G401 (cell line): ENCODE measurements around the gene EFCAB6. TPM values are rescaled to one million over a fixed set of nuclear protein-coding genes. Genes with fewer than 3 reads are reported as not detected.
"Not testable (repeated sequence)": the region's sequence is repeated elsewhere in the genome, so short reads cannot be mapped to it uniquely, and the experiment has no call there.

Experiments
- DNase-seq: peaks from one replicate; pipeline ENCODE4 v3.0.0-alpha.2; 2015; ENCODE audit warnings: low spot score
- in situ Hi-C: cut with HindIII; loops from 2 replicates; pipeline ENCODE4 v1.10.0; 2016; ENCODE audit warnings: low sequenced_read_pairs, mixed read lengths
- total RNA-seq: library from RNA; depleted of rRNA; stranded (reverse); fragments of >200 nt; shearing (Covaris generic); gene quantifications from 2 replicates; pipeline ENCODE4 v1.2.3, GENCODE V29; 2014

The EFCAB6 gene
- total RNA-seq, 1 experiment from 2014 or later, result 0.54 TPM

DNA sequence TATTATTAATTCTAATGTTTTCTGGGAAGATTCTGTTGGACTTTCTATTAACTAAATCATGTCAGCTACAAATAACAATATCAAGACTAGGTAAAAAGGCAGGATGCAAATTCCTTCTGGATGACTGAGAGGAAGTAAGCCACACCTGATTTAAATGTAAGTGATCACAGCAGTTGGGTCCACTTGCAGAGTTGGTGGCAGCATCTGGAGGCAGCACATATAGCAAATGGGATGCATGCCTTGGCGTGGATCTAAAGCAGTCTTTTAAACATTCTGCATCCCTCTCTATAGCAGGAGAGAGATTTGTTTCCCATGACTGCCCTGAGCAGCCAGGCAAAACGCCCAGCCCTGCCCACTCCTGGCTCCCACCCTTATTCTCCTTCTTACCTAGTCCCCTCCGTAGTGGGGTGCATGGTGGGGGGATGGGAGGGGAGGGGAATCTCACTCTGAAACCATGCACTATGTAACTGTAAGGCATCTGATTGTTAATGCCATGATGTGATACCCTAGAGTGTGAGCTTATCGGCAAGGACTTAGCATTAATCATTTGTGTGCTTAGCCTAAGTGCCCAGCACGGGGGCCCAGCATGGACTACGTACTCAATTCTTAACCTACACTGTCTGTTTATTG lies 130.3 kb downstream of the EFCAB6 start:
- in situ Hi-C loops, result no loop called here
- no peak for DNase-seq

DNA sequence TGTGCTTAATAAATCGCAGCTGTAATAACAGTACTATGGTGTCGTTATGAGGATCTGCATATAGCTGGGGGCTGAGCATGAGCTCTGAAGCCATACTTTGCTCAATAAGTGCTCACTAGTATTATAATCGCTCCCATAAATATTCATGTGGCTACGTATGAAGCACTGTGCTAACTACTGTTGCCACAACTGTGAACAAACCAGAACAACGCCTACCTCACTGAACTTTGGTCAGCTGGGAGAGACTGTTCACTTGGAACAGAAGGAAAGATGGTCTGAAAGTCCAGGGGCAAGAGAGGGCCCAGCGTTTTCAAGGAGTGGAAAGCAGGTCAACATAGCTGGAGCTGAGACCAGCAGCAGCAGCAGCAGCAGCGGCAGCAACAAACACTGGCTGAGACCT lies 141.6 kb downstream of the EFCAB6 start:
- in situ Hi-C loops, result no loop called here
- DNase-seq, result no peak

DNA sequence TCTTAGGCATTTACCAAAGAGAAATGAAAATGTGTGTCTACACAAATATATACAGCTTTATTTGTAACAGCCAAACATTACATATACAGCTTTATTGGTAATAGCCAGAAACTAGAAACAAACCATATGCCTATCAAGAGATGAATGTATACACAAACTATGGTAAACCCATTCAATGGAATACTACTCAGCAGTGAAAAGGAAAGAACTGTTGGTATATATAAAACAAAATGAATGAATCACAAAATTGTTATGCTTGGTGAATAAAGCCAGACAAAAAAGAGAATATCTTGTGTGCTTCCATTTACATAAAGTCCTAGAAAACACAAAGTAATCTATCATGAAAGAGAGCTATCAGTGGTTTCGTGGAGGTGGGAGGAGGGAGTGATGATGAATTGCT lies 142.9 kb downstream of the EFCAB6 start:
- in situ Hi-C loops, result no loop called here
- no peak for DNase-seq

DNA sequence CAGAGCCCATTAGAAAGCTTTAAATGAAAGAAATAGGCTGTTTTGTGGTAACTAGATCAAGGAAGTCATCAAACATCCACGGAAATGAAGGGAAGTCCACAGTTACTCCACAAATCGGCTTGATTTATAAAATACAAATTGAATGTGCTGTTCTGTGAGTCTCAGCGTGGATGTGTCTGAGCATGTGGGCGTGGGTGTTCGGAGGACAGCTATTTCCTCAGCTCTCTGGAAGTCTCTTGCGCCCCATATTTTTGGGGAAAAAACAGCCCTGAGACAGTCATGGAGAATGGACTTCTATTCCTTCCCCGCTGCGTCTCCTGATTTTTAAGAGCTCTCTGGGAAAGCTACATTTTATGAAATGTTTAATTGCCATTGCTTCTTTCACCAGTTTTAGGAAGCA lies 144.4 kb downstream of the EFCAB6 start:
- no peak for DNase-seq
- in situ Hi-C loops, result no loop called here

DNA sequence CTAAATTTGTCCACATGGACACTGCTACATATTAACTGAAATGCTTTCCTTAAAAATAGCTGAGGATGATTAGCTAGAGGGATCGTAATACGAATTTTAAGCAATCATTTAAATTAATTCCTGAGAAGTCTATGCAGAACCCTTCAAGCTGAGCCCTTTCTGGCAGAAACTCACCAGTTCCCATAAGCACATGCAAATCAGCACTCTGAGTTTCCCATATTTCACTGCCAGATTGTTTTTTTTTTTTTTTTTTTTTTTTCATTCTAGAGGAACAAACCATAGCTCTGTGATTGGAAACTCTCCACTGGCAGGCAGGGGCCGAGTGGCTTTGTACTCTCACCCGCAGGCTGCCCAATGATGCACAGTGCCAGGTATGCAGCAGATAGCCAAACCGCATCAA lies 145.6 kb downstream of the EFCAB6 start:
- in situ Hi-C loops, result no loop called here
- no peak for DNase-seq

DNA sequence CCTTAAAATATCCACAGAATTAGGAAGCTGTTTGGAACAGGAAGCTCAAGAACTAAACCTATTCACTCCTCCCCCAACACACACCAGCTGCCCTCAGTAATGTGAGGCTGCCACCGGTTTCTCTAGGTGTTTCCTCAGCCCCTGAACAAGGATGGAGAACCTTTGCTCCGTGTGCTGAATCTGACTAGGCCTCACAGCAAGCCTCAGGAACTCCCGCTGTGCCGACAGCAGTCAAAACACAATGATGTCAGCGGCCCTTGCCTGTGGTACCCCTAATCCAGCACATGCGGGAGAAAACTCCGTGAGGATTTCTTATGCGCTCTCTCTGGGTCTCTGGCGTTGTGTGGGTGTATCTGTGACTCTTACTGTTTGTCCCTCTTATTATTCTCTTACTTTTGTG lies 153.3 kb downstream of the EFCAB6 start:
- DNase-seq, result no peak
- in situ Hi-C loops, result no loop called here

DNA sequence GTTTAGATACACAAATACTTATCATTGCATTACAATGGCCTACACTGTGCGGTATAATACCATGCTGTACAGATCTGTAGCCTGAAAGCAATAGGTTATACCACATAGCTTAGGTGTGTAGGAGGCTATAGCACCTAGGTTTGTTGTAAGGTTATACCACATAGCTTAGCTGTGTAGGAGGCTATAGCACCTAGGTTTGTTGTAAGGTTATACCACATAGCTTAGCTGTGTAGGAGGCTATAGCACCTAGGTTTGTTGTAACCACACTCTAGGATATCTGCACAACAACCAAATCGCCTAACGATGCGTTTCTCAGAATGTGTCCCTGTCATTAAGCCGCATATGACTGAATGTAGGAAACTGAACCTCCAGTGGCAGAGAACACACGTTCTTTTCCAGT lies 155.5 kb downstream of the EFCAB6 start:
- DNase-seq, in situ Hi-C loops: not testable (repeated sequence)

DNA sequence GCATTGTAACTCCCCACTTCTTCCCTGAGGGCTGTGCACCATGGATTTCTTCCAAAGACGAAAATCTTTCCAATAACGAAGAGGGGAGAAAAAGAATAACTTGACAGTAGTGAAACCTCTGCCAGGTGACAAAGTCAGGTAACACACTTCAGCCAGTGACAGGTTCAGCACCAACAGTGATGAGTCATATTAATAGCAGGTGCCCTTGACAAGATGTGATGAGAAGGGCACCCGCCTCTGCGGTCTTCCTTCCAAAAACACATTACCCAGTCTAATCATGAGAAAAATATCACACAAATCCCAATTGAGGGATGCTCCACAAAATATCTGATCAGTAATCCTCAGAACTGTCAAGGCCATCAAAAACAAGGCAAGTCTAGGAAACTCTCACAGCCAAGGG lies 157.8 kb downstream of the EFCAB6 start:
- in situ Hi-C loops, result no loop called here
- no peak for DNase-seq

DNA sequence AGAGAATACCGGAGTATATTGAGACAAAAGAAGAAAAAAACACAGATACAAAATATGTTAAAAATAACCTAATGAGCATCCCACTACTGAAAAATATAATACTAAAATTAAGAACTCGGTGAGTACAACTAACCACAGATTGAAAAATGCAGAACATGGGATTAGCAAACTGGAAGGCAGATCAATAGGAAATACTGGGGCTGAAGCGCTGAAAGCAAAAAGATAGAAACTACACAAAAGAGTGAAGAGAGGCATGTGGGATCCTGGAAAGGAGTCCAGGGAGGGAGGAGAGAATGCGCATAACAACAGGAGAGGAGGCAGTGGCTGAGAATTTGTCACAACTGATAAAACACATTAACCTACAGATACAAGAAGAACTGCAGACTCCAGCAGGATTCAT lies 159.3 kb downstream of the EFCAB6 start:
- in situ Hi-C loops, result no loop called here
- no peak for DNase-seq

DNA sequence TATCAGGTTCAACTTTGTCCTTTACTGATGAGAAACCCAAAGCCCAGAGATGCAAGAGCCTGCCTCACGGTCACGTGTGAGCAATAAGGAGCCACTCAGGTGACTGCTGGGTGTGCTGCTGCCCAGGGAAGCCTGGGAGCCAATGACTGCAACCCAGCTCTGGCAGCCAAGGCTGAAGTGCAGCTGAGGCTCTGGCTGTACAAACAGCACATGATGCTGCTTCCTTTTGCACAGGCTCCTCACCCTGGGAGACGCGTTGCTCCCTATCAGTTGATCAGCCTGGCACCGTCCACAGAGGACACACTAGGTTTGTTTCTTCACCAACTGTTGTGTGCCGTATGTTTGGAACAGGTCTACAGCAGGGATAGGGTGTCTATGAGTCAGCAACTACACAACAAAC lies 168.7 kb downstream of the EFCAB6 start:
- DNase-seq, result no peak
- in situ Hi-C loops, result loop anchor here (25.0 kb wide), 1 partner anchor 106 kb away; no protein-coding TSS in a partner anchor

DNA sequence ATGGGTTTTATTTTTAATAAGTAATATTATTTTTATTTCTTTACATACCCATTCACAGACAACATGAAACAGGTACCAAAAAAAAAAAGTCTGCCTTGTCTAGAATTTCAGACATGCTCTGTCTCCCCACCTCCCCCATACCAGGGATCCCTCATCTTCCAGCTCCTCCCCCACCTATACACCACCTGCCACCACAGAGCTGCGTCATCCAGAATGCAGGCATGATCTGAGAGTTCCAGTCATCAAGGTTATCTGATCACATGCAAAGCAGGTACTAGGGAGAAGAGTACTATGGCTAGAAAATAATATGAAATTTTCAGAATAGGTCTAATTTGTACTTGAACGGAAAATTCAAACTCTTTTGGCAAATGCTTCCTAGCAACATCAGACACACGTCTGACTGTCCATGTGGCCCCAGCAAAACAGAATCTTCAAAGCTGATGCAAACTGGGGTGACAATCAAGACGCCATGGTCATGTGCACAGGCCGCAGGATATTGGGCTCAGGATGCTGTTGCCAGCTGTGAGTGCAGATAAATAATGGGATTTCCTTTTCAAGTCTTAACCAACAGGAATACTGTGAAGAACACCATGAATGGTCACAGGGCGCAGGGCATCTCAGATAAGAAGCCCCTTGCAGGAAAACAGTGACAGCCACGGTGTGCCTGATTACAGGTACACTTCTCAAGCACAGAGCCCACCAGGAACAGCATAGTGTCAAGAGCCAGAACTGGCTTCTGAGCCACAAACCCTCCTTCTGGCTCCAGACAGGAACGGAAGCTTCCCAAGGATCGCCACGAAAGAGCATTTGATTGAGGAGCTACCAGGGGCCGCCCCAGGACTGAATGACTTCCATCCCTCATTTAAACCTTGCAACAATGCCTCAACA lies 169.5 kb downstream of the EFCAB6 start:
- no peak for DNase-seq
- in situ Hi-C loops, result loop anchor here (25.0 kb wide), 1 partner anchor 105 kb away; no protein-coding TSS in a partner anchor

DNA sequence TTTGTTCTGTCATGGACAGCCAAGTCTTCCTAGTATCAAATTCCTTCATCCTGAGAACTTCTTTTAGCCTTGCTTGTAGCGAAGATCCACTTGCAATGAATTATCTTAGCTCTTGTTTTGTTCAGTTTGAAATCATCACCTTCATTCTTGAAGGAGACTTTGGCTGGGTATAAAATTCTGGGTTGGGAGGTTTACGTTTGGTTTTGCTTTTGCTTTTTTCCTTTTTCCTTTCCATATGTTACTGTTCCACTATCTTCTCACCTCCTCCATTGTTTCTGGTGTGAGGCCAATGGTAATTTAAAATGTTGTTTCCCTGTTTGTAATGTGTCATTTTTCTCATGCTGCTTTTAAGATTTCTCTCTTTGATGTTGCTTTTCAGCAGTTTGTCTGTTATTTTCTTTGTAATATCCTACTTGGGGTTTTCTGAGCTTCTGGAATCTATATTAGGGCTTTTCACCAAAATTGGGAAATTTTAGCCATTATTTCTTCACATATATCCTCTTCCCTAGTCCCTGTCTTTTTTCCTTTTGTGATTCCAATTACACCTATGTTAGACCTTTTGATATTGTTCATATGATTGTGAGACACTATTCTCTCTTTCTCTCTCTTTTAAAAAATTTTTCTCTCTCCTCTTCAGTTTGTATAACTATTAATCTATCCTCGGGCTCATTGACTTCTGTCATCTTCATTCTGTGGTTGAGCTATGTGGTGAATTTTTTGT lies 172.7 kb downstream of the EFCAB6 start:
- DNase-seq, result no peak
- in situ Hi-C loops, result loop anchor here (25.0 kb wide), 1 partner anchor 102 kb away; no protein-coding TSS in a partner anchor

DNA sequence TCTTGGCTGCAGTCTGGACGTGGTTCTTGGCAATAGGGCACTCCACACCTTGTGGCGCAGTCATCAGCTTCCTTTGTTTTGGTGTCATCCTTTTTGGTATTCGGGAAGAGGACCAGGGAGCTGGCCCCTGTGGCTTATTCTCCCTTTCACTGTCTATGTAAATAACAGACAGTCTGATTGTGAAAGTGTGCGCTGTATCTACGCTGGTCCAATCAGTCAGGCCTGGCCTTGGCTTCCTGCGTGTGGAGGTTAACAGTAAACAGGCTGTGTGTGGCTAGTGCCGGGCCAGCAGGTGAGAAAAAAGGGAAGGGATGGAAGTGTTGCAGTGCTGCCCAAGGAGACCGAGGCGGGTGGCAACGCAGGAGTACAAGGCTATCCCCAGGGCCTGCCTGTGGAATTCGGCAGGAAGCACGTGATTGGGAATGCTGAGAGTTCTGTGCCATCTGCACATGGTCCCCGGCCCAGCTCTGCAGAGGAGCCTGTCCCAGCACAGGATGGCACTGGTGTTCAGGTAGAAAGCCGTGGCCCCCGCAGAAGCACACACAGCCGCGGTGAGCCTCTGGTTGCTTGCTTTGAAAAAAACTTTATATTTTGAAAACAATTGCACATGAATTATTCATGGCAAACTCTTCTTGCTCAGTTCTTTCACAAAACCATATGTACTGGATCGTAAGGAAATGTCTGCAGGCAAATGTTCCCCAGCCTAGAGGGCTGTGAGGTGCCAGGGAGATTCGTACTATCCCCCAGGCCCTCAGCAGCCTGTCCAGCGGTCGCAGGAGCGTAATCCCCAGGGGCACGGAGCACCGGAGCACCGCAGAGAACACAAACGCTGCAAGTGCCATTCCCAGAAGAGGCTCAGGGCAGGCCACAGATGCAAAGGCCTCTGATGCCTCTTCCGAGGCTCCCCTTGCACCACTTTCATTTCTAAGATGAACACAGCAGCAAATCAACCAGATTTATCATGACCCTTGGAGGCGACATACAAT lies 174.5 kb downstream of the EFCAB6 start:
- in situ Hi-C loops, result loop anchor here (25.0 kb wide), 1 partner anchor 100 kb away; no protein-coding TSS in a partner anchor

DNA sequence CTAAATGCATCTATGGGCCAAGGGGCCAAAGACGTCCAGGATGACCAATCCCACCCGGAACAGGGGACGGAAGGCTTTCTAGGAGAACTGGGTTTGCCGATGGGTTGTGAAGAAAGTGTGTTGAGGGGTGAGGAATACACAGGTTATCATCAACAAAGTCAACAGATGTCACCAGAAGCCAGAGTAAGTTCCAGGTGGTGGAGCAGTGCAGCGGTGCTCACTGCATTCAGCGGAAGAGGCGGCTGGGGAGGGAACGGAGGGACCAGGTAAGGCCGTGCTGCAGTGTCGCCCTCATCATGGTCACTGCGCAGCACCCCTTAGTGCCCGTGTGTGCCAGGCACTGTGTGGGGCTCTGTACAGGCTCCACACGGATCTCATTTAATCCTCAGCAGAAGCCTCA lies 176.0 kb downstream of the EFCAB6 start:
- no peak for DNase-seq
- in situ Hi-C loops, result loop anchor here (25.0 kb wide), 1 partner anchor 99 kb away; no protein-coding TSS in a partner anchor

More for the DNA sequence above, 174.5 kb downstream of the EFCAB6 start:
- no peak for DNase-seq

DNA sequence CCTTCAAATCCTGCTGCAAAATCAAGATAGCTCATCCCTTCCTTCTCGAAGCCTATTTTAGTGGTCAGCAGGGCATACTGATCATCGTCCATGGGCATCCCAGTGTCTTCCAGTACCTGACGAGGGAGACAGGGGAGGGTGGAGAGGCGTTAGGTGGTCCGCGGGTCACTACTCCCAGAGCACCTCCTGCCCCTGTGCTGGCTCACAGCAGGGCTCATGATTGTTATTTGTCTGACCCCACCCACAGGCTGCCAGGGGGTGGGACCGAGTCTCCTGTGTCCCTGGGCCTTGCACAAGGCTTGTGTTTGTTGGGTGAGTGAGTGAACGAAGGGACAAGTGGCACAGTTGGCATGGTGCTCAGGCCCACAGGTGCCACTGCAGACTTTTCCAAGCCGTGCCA lies 177.0 kb downstream of the EFCAB6 start:
- no peak for DNase-seq
- in situ Hi-C loops, result loop anchor here (25.0 kb wide), 1 partner anchor 98 kb away; no protein-coding TSS in a partner anchor

DNA sequence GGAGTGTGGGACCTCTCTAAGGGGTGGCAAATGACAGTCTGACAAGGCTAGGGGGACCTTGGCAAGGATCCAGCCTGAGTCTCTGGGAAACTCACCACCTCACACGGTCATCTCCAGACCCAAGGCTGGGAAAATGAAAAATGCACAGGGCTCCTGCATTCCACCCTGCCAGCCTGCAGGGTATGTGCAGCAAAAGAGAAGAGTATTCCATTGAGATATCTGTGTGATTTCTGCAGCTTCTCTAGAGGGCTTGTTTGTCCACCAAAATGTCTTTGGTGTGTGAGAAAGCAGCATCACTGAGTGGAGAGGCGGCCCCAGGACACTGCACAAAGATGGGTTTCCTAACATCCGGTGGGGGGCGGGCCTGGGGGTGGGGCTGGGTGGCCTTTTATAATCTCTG lies 177.8 kb downstream of the EFCAB6 start:
- in situ Hi-C loops, result loop anchor here (25.0 kb wide), 1 partner anchor 97 kb away; no protein-coding TSS in a partner anchor
- no peak for DNase-seq

DNA sequence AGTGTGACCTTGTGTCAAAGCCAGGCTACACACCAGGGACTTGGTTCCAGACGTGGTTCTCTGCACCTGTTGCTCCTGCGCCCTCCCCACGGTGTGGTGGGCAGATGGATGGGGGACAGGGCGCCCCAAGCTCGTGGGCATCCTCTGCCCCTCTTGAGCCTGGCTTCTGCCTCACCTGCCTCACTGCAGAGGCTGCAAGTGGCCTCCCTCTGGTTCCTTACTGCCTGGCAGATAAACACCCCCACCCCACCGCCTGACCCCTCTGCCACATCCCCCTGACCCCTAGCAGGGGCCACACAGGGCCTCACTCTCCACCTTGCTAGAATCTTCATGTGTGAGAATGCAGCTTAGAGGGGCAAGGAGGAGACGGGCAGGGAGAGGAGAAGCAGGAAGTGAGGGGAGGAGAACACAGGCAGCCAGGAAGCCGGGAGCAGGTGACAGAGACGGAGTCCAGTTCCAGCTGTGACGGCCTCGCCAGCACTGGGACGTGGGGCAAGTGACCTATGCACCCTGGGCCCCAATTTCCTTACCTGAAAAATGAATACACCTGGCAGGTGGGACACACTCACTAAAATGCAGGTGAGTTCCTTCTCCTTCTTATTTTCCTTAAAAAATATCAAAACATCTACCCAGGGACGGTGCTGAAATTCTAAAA lies 178.3 kb downstream of the EFCAB6 start:
- DNase-seq, result no peak
- in situ Hi-C loops, result loop anchor here (25.0 kb wide), 1 partner anchor 96 kb away; no protein-coding TSS in a partner anchor

DNA sequence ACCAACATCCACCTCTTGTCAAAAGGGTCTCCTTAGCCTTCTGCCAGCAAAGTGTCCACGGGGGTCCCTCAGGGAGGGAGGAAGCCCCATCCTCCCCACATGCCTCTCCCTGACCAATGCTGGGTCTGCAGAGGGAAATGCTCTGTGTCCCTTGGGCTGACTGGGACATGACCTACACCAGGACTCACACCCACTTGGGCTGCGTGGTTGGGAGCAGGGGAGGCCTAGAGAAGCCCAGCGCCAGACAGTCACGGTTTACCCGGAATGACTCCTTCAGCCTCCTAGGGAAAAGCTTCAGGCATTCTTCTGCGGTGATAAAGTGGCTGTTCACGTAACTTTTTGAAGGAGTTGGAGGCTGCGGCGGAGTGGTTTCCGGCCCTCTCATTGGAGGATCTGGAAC lies 180.3 kb downstream of the EFCAB6 start:
- DNase-seq, result no peak
- in situ Hi-C loops, result loop anchor here (25.0 kb wide), 1 partner anchor 95 kb away; no protein-coding TSS in a partner anchor
